HepG2 (cell line): ENCODE data around the gene E2F8. TPM values are rescaled to one million over a fixed set of nuclear protein-coding genes. Genes with fewer than 3 reads are reported as not detected.

Experiments used
- ATAC-seq: fragments of 200-7000 bp; cut with Tn5 transposase; 3 replicates; pipeline ENCODE4 v1.9.1; 2020; ENCODE audit warnings: mild to moderate bottlenecking, moderate library complexity
- BruUV-seq: library from RNA; stranded (reverse); fragments of 400-500 nt; replicated peaks from 2 replicates; lab custom pipeline; 2021; lab: Mats Ljungman, UMichigan
- CTCF ChIA-PET: fragments of 300-600 bp; formaldehyde crosslinking; extraction: SDS; loops from one replicate; lab custom pipeline; 2021; ENCODE audit warnings: low total read pairs, inconsistent platforms, low intra/inter-chr PET ratio; lab: Yijun Ruan, JAX
- POLR2A ChIA-PET: fragments of 350-600 bp; sonication (Branson Sonifier 250); formaldehyde crosslinking; loops from one replicate; lab custom pipeline; 2020; ENCODE audit warnings: antibody characterized with exemption, inconsistent platforms; lab: Yijun Ruan, JAX
- DNase-seq: peaks from one replicate; pipeline ENCODE4 v3.0.0-alpha.2; 2015; ENCODE audit warnings: low spot score
- FAIRE-seq: peaks from 3 replicates; lab custom pipeline; 2011; peaks lifted over from hg19 to GRCh38; lab: Jason Lieb, UNC
- H2AFZ ChIP-seq: one replicate; pipeline ENCODE4 v1.6.1; 2011; ENCODE audit warnings: low read length, inconsistent platforms
- H3K27ac ChIP-seq: fragments of 300-600 bp; 3 replicates; pipeline ENCODE4 v1.8.0; 2011; ENCODE audit warnings: mixed run types, mild to moderate bottlenecking, mixed read lengths, low read length, inconsistent platforms; ENCODE audit not compliant: insufficient read depth; ENCODE audit errors: extremely low read length
- H3K27me3 ChIP-seq, 2 experiments: fragments of 200-600 bp in 1 of 2; 2 replicates in 1 of 2; 3 replicates in 1 of 2; pipeline versions ENCODE4 v1.6.0 to v1.8.0; 2011; ENCODE audit warnings: low read length in 2 of 2, mild to moderate bottlenecking in 2 of 2, moderate library complexity in 2 of 2, inconsistent platforms in 1 of 2; ENCODE audit not compliant: insufficient read depth in 2 of 2, control insufficient read depth in 1 of 2
- H3K36me3 ChIP-seq, 2 experiments: fragments of 200-600 bp in 1 of 2; replicated peaks in 1 of 2; 2 replicates in 1 of 2; 3 replicates in 1 of 2; pipeline versions ENCODE4 v1.5.1 to v1.8.0; 2011; ENCODE audit warnings: low read length in 2 of 2, inconsistent platforms in 1 of 2; ENCODE audit not compliant: insufficient read depth in 2 of 2, control insufficient read depth in 1 of 2
- H3K4me1 ChIP-seq: 2 replicates; pipeline ENCODE4 v1.5.1; 2012; ENCODE audit warnings: low read length, inconsistent platforms; ENCODE audit not compliant: insufficient read depth
- H3K4me2 ChIP-seq: 2 replicates; pipeline ENCODE4 v1.6.0; 2011; ENCODE audit warnings: low read depth, low read length, inconsistent platforms
- H3K4me3 ChIP-seq, 3 experiments: fragments of 200-600 bp in 1 of 3; sonication (generic), shearing (Covaris generic) in 1 of 3; replicated peaks in 1 of 3; 2 replicates each; pipeline ENCODE4 v1.5.1; 2011 to 2016; ENCODE audit warnings: low read length in 3 of 3, inconsistent platforms in 2 of 3, low read depth in 2 of 3, mild to moderate bottlenecking in 2 of 3, control low read depth in 1 of 3, mixed read lengths in 1 of 3; ENCODE audit not compliant: insufficient read depth in 1 of 3
- H3K79me2 ChIP-seq: one replicate; pipeline ENCODE4 v1.6.1; 2011; ENCODE audit warnings: low read length, inconsistent platforms; ENCODE audit not compliant: insufficient read depth
- H3K9ac ChIP-seq: 2 replicates; pipeline ENCODE4 v1.6.0; 2011; ENCODE audit warnings: mild to moderate bottlenecking, low read depth, low read length, inconsistent platforms; ENCODE audit not compliant: insufficient read depth
- H3K9me3 ChIP-seq: 2 replicates; pipeline ENCODE4 v1.5.1; 2012; ENCODE audit warnings: mild to moderate bottlenecking, low read length
- H4K20me1 ChIP-seq: 2 replicates; pipeline ENCODE4 v1.6.0; 2011; ENCODE audit warnings: inconsistent platforms, mild to moderate bottlenecking, low read length, moderate library complexity; ENCODE audit not compliant: insufficient read depth
- CC2D1A ChIP-seq: sonication (generic); formaldehyde crosslinking; IDR thresholded peaks from 2 replicates; pipeline ENCODE4 v1.8.1; 2023; ENCODE audit warnings: mild to moderate bottlenecking, missing genetic modification reagents
- KLF15 ChIP-seq: sonication (generic); formaldehyde crosslinking; IDR thresholded peaks from 2 replicates; pipeline ENCODE4 v1.8.1; 2023; ENCODE audit warnings: borderline replicate concordance, mild to moderate bottlenecking, inconsistent platforms, missing genetic modification reagents, mixed read lengths
- PLRG1 ChIP-seq: fragments of 450-650 bp; conservative IDR thresholded peaks from 2 replicates; pipeline ENCODE4 v1.6.1; 2016
- ZBTB46 ChIP-seq: sonication (generic); formaldehyde crosslinking; IDR thresholded peaks from 2 replicates; pipeline ENCODE4 v1.4.0; 2020; ENCODE audit warnings: mild to moderate bottlenecking, missing genetic modification reagents, borderline replicate concordance
- ZNF337 ChIP-seq: sonication (generic); formaldehyde crosslinking; IDR thresholded peaks from 2 replicates; pipeline ENCODE4 v1.5.1; 2020; ENCODE audit warnings: missing genetic modification reagents, low read depth, mild to moderate bottlenecking, borderline replicate concordance
- ZNF570 ChIP-seq: sonication (generic); formaldehyde crosslinking; IDR thresholded peaks from 2 replicates; pipeline ENCODE4 v1.4.0; 2020; ENCODE audit warnings: mild to moderate bottlenecking, missing genetic modification reagents, borderline replicate concordance
- ZNF713 ChIP-seq: sonication (generic); formaldehyde crosslinking; IDR thresholded peaks from 2 replicates; pipeline ENCODE4 v1.4.0; 2020; ENCODE audit warnings: mild to moderate bottlenecking, missing genetic modification reagents
- WGBS: methylation state at CpG from one replicate; pipeline ENCODE4 v1.1.6; 2017; ENCODE audit warnings: low lambda C conversion rate; 5-methylcytosine and 5-hydroxymethylcytosine counted together
- in situ Hi-C: cut with HindIII; loops from 2 replicates; pipeline ENCODE4 v1.10.0; 2017; ENCODE audit warnings: low pct_unique_long_range_greater_than_20kb; ENCODE audit not compliant: extremely low pct_ligation_motif_present
- intact Hi-C: fragments of 100-400 bp; cut with micrococcal nuclease; formaldehyde crosslinking; loops from one replicate; pipeline ENCODE4 v1.10.0; 2022; ENCODE audit not compliant: unreplicated experiment
- polyA plus RNA-seq, 8 experiments: library from polyadenylated mRNA; depleted of rRNA in 3 of 8; stranded (reverse) in 7 of 8; unstranded in 1 of 8; fragments of >200 nt; fragmentation: Illumina TruSeq in 4 of 8; extraction: Trizol in 4 of 8; gene quantifications; 2 replicates each; pipeline versions ENCODE4 v1.2.1 to v1.2.3, GENCODE V29; 2011 to 2016; ENCODE audit warnings: low read depth in 4 of 8, missing spikeins in 1 of 8, mixed read lengths in 1 of 8; ENCODE audit not compliant: insufficient read depth in 1 of 8
- total RNA-seq, 5 experiments: library from RNA; depleted of rRNA; stranded (reverse); fragments of >200 nt; fragmentation: Illumina TruSeq; extraction: Trizol; gene quantifications; 2 replicates each; pipeline ENCODE4 v1.2.3, GENCODE V29; 2016; ENCODE audit warnings: low read depth in 1 of 5
- TF ChIP-seq, protein P1 (sequence below): sonication (generic); formaldehyde crosslinking; IDR thresholded peaks from 2 replicates; pipeline ENCODE4 v1.4.0; 2020; ENCODE audit warnings: missing genetic modification reagents
- TF ChIP-seq, protein P2 (sequence below): sonication (generic); formaldehyde crosslinking; IDR thresholded peaks from 2 replicates; pipeline ENCODE4 v1.8.0; 2022; ENCODE audit warnings: mild to moderate bottlenecking, missing genetic modification reagents, borderline replicate concordance

Gene E2F8
- total and polyA plus RNA-seq, 2 of the 13 experiments (the other 11 are each of a cell fraction or from before 2014, with no cell fraction given): 3.3 to 8.9 TPM

GRCh38 chr11:19187114-19187832 lies 53.5 kb downstream of the E2F8 start:
- no peaks in the 10 kb centered on the region for H3K79me2 ChIP-seq
- H3K9me3 ChIP-seq: no peaks in the 10 kb centered on the region
- peaks cover 18% of the 10 kb centered on the region for H3K4me1 ChIP-seq
- FAIRE-seq: no peak
- CTCF ChIA-PET: no interaction called here
- H3K36me3 ChIP-seq: no peaks in the 10 kb centered on the region
- no peak overlapping the region for H2AFZ ChIP-seq
- no TSS peak for BruUV-seq
- no peaks in the 10 kb centered on the region for H4K20me1 ChIP-seq
- no peak for DNase-seq
- no peak overlapping the region for H3K4me3 ChIP-seq
- POLR2A ChIA-PET: no interaction called here
- H3K4me2 ChIP-seq: no peak overlapping the region
- 5% methylated on average over 3 of the region's 5 CpGs for WGBS
- no peak overlapping the region for H3K9ac ChIP-seq
- intact Hi-C loops (no loop called here), in situ Hi-C loops (no loop called here)
- no peak overlapping the region for H3K27ac ChIP-seq
- peaks cover 0 to 2% of the 10 kb centered on the region in 2 experiments; a peak in 1 of 5 replicates for H3K27me3 ChIP-seq
- no peak for TF ChIP-seq ZNF337 (CRISPR knock-in tag)
- no peak for ATAC-seq

DNA sequence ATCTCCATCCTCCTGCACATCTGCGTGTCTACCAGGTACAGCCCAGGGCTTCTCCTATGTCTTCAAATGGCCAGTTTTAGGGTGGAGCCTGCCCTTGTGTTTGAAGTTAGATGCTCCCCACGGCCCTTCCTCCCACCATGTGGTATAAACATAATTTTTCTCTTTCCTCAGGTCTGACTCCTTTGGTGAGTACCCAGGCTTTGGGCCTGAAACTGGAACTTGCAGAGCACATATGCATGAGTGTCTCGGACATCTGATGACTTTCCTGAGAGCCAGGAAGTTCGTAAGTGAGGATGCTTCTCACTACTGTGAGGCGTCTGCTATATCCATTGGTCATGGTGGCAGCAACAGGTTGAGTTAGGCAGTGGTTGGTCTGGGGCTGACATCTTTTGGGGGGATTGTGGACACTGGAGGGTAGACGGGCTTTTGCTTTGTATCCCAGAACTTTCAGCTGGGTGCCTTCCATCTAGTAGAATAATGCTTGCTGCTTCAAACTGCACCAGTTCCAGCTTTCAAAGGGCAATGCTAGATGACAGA lies 55.2 kb downstream of the E2F8 start:
- Histone ChIP-seq H2AFZ (no peak overlapping the region), H3K27me3 (peaks cover 0 to 2% of the 10 kb centered on the region in 2 experiments; a peak in 1 of 5 replicates), H3K4me2 (no peak overlapping the region), H3K9ac (no peak overlapping the region), H3K4me1 (0 out of 2 replicates have a peak, but pooled peaks cover 10% of the 10 kb centered on the region), H4K20me1 (no peaks in the 10 kb centered on the region), H3K4me3 (no peak overlapping the region), H3K9me3 (no peaks in the 10 kb centered on the region), H3K27ac (no peak overlapping the region), H3K79me2 (no peaks in the 10 kb centered on the region), H3K36me3 (no peaks in the 10 kb centered on the region)
- in situ Hi-C loops (no loop called here), intact Hi-C loops (no loop called here)
- no peak for TF ChIP-seq KLF15 (CRISPR knock-in tag)
- TF ChIP-seq, protein P1, sequence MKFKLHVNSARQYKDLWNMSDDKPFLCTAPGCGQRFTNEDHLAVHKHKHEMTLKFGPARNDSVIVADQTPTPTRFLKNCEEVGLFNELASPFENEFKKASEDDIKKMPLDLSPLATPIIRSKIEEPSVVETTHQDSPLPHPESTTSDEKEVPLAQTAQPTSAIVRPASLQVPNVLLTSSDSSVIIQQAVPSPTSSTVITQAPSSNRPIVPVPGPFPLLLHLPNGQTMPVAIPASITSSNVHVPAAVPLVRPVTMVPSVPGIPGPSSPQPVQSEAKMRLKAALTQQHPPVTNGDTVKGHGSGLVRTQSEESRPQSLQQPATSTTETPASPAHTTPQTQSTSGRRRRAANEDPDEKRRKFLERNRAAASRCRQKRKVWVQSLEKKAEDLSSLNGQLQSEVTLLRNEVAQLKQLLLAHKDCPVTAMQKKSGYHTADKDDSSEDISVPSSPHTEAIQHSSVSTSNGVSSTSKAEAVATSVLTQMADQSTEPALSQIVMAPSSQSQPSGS (CRISPR knock-in tag): no peak
- TF ChIP-seq CC2D1A: no peak
- no peak for TF ChIP-seq PLRG1
- TF ChIP-seq ZNF713 (CRISPR knock-in tag): no peak
- TF ChIP-seq ZBTB46 (CRISPR knock-in tag): no peak
- TF ChIP-seq, protein P2, sequence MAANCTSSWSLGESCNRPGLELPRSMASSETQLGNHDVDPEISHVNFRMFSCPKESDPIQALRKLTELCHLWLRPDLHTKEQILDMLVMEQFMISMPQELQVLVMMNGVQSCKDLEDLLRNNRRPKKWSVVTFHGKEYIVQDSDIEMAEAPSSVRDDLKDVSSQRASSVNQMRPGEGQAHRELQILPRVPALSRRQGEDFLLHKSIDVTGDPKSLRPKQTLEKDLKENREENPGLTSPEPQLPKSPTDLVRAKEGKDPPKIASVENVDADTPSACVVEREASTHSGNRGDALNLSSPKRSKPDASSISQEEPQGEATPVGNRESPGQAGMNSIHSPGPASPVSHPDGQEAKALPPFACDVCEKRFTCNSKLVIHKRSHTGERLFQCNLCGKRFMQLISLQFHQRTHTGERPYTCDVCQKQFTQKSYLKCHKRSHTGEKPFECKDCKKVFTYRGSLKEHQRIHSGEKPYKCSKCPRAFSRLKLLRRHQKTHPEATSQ (CRISPR knock-in tag): no peak
- TF ChIP-seq ZNF570 (CRISPR knock-in tag): no peak
- DNase-seq: no peak
- no peak for ATAC-seq
- BruUV-seq: no TSS peak
- WGBS: 17% methylated on average over 6 of the region's 6 CpGs
- FAIRE-seq: no peak
- ChIA-PET POLR2A (no interaction called here), CTCF (no interaction called here)
